Subcutaneous abdominal adipose tissue (tissue), 5 donors: ENCODE measurements around the gene MS4A6A.

Source experiments
- H3K27ac ChIP-seq: one replicate; pipeline ENCODE4 v1.7.0; 2013; ENCODE audit warnings: low read depth, mild to moderate bottlenecking, inconsistent platforms, low read length, moderate library complexity
- H3K27me3 ChIP-seq, 5 donors: one replicate each; pipeline ENCODE4 v1.7.0; 2013; ENCODE audit warnings: low read length in 5 of 5, inconsistent platforms in 1 of 5; ENCODE audit not compliant: control insufficient read depth in 5 of 5, insufficient read depth in 4 of 5
- H3K36me3 ChIP-seq, 5 donors: one replicate each; pipeline ENCODE4 v1.7.0; 2013; ENCODE audit warnings: low read length in 5 of 5; ENCODE audit not compliant: control insufficient read depth in 5 of 5, insufficient read depth in 5 of 5
- H3K4me1 ChIP-seq, 5 donors: one replicate each; pipeline ENCODE4 v1.7.0; 2013; ENCODE audit warnings: low read length in 5 of 5, mild to moderate bottlenecking in 3 of 5, moderate library complexity in 1 of 5; ENCODE audit not compliant: control insufficient read depth in 5 of 5, insufficient read depth in 5 of 5
- H3K4me3 ChIP-seq, 5 donors: one replicate each; pipeline ENCODE4 v1.7.0; 2013; ENCODE audit warnings: low read length in 5 of 5, low read depth in 1 of 5
- H3K9ac ChIP-seq, 5 donors: one replicate each; pipeline ENCODE4 v1.7.0; 2013; ENCODE audit warnings: low read length in 5 of 5, mild to moderate bottlenecking in 4 of 5, moderate library complexity in 3 of 5
- H3K9me3 ChIP-seq, 5 donors: one replicate each; pipeline ENCODE4 v1.7.0; 2013; ENCODE audit warnings: low read length in 5 of 5; ENCODE audit not compliant: control insufficient read depth in 5 of 5
- donor health status: healthy.
- donor health status: healthy.
- donor health status: healthy.
- donor health status: healthy.
- donor health status: healthy.

The MS4A6A gene

GRCh38 chr11:60182541-60183330, at the start of gene MS4A6A:
Gene MS4A6A (minus strand): TSS chr11:60183083. CDS start chr11:60181727, 1,356 bp downstream.
- Histone ChIP-seq H3K9me3 (no peaks in the 10 kb centered on the region), H3K9ac (peak within 1 kb of the TSS in 2 of 5 donors; percentile 33 to 40), H3K27me3 (no peaks in the 10 kb centered on the region), H3K4me1 (peaks cover 0 to 5% (median 0%) of the 10 kb centered on the region in 5 donors), H3K27ac (peak within 1 kb of the TSS; percentile 13), H3K36me3 (no peaks in the 10 kb centered on the region), H3K4me3 (peak within 1 kb of the TSS; percentile 48 to 70 (median 55))

GRCh38 chr11:60230681-60231080, 47.8 kb upstream of the MS4A6A start:
- no peak overlapping the region for H3K9ac ChIP-seq
- no peak overlapping the region for H3K27ac ChIP-seq
- H3K36me3 ChIP-seq = no peaks in the 10 kb centered on the region
- H3K9me3 ChIP-seq = peaks cover 0 to 4% (median 0%) of the 10 kb centered on the region in 5 donors
- no peaks in the 10 kb centered on the region for H3K27me3 ChIP-seq
- H3K4me3 ChIP-seq = no peak overlapping the region
- H3K4me1 ChIP-seq = peaks cover 0 to 3% (median 0%) of the 10 kb centered on the region in 5 donors

GRCh38 chr11:60222141-60222540, 39.3 kb upstream of the MS4A6A start:
- Histone ChIP-seq H3K36me3 (no peaks in the 10 kb centered on the region), H3K27ac (no peak overlapping the region), H3K4me3 (no peak overlapping the region), H3K9me3 (no peaks in the 10 kb centered on the region), H3K27me3 (no peaks in the 10 kb centered on the region), H3K9ac (no peak overlapping the region), H3K4me1 (no peaks in the 10 kb centered on the region)

- H3K27me3 ChIP-seq = no peaks in the 10 kb centered on the region
- H3K4me3 ChIP-seq = no peak overlapping the region
- H3K9ac ChIP-seq = no peak overlapping the region
- no peaks in the 10 kb centered on the region for H3K9me3 ChIP-seq
- H3K4me1 ChIP-seq = no peaks in the 10 kb centered on the region
- H3K27ac ChIP-seq = no peak overlapping the region
- H3K36me3 ChIP-seq = no peaks in the 10 kb centered on the region
Observed at GRCh38 chr11:60221692-60222091, 38.8 kb upstream of the MS4A6A start.

- H3K9me3 ChIP-seq = no peaks in the 10 kb centered on the region
- H3K36me3 ChIP-seq = no peaks in the 10 kb centered on the region
- no peak overlapping the region for H3K4me3 ChIP-seq
- no peaks in the 10 kb centered on the region for H3K4me1 ChIP-seq
- no peak overlapping the region for H3K27ac ChIP-seq
- no peaks in the 10 kb centered on the region for H3K27me3 ChIP-seq
- no peak overlapping the region for H3K9ac ChIP-seq
Observed at GRCh38 chr11:60221181-60221580, 38.3 kb upstream of the MS4A6A start.

GRCh38 chr11:60214386-60214785, 31.5 kb upstream of the MS4A6A start:
- Histone ChIP-seq H3K4me1 (no peaks in the 10 kb centered on the region), H3K36me3 (no peaks in the 10 kb centered on the region), H3K9me3 (no peaks in the 10 kb centered on the region), H3K27me3 (no peaks in the 10 kb centered on the region), H3K9ac (no peak overlapping the region), H3K4me3 (no peak overlapping the region), H3K27ac (no peak overlapping the region)

- no peak overlapping the region for H3K4me3 ChIP-seq
- H3K36me3 ChIP-seq = peaks cover 0 to 4% (median 0%) of the 10 kb centered on the region in 5 donors
- no peaks in the 10 kb centered on the region for H3K9me3 ChIP-seq
- H3K4me1 ChIP-seq = no peaks in the 10 kb centered on the region
- no peak overlapping the region for H3K9ac ChIP-seq
- no peak overlapping the region for H3K27ac ChIP-seq
- no peaks in the 10 kb centered on the region for H3K27me3 ChIP-seq
Observed at GRCh38 chr11:60211206-60211605, 28.3 kb upstream of the MS4A6A start.

- H3K9me3 ChIP-seq = no peaks in the 10 kb centered on the region
- no peak overlapping the region for H3K9ac ChIP-seq
- no peak overlapping the region for H3K4me3 ChIP-seq
- H3K4me1 ChIP-seq = no peaks in the 10 kb centered on the region
- no peak overlapping the region for H3K27ac ChIP-seq
- no peaks in the 10 kb centered on the region for H3K27me3 ChIP-seq
- H3K36me3 ChIP-seq = peaks cover 0 to 4% (median 0%) of the 10 kb centered on the region in 5 donors
Observed at GRCh38 chr11:60209977-60210376, 27.1 kb upstream of the MS4A6A start.

- no peaks in the 10 kb centered on the region for H3K9me3 ChIP-seq
Observed at GRCh38 chr11:60208951-60209350, 26.1 kb upstream of the MS4A6A start.

GRCh38 chr11:60208146-60208895, 25.4 kb upstream of the MS4A6A start:
- Histone ChIP-seq H3K27me3 (no peaks in the 10 kb centered on the region), H3K4me1 (no peaks in the 10 kb centered on the region), H3K9ac (no peak overlapping the region), H3K9me3 (no peaks in the 10 kb centered on the region), H3K27ac (no peak overlapping the region), H3K36me3 (peaks cover 0 to 4% (median 0%) of the 10 kb centered on the region in 5 donors), H3K4me3 (no peak overlapping the region)

More at GRCh38 chr11:60208951-60209350, 26.1 kb upstream of the MS4A6A start:
- H3K36me3 ChIP-seq = peaks cover 0 to 4% (median 0%) of the 10 kb centered on the region in 5 donors
- H3K9ac ChIP-seq = no peak overlapping the region
- no peaks in the 10 kb centered on the region for H3K4me1 ChIP-seq
- H3K4me3 ChIP-seq = no peak overlapping the region
- no peaks in the 10 kb centered on the region for H3K27me3 ChIP-seq
- H3K27ac ChIP-seq = no peak overlapping the region
